IMR-90 (cell line): ENCODE results near the gene CCDC171. TPM values are rescaled to one million over a fixed set of nuclear protein-coding genes. Genes with fewer than 3 reads are reported as not detected.

Experiments used
- ATAC-seq: fragments of 200-7000 bp; cut with Tn5 transposase; 2 replicates; pipeline ENCODE4 v1.9.1; 2020; ENCODE audit warnings: low read depth, mild to moderate bottlenecking, moderate library complexity
- BruUV-seq: library from RNA; stranded (reverse); fragments of 400-500 nt; replicated peaks from 2 replicates; lab custom pipeline; 2021; lab: Mats Ljungman, UMichigan
- CTCF ChIA-PET: fragments of 300-600 bp; formaldehyde crosslinking; extraction: SDS; loops from one replicate; lab custom pipeline; 2021; ENCODE audit warnings: antibody characterized with exemption; lab: Yijun Ruan, JAX
- POLR2A ChIA-PET: fragments of 300-600 bp; sonication (Branson Sonifier 250); formaldehyde crosslinking; loops from one replicate; lab custom pipeline; 2022; ENCODE audit warnings: antibody characterized with exemption; ENCODE audit not compliant: unreplicated experiment; lab: Charles Lee
- DNase-seq: peaks from one replicate; pipeline ENCODE4 v3.0.0; 2013
- H2AFZ ChIP-seq: replicated peaks from 2 replicates; pipeline ENCODE3; 2013; ENCODE audit warnings: low read length, mild to moderate bottlenecking; ENCODE audit not compliant: poor library complexity
- H2AK5ac ChIP-seq: 2 replicates; pipeline ENCODE4 v1.6.1; 2013; ENCODE audit warnings: low read depth, low read length, inconsistent platforms
- H2AK9ac ChIP-seq: replicated peaks from 2 replicates; pipeline ENCODE3; 2013; ENCODE audit warnings: mild to moderate bottlenecking, low read depth, low read length, moderate library complexity; ENCODE audit not compliant: poor library complexity
- H2BK120ac ChIP-seq: 2 replicates; pipeline ENCODE4 v1.6.1; 2013; ENCODE audit warnings: low read depth, low read length, inconsistent platforms
- H2BK15ac ChIP-seq: 3 replicates; pipeline ENCODE4 v1.6.1; 2013; ENCODE audit warnings: low read depth, low read length, inconsistent platforms
- H2BK20ac ChIP-seq: 2 replicates; pipeline ENCODE4 v1.6.1; 2013; ENCODE audit warnings: low read depth, mild to moderate bottlenecking, inconsistent platforms, low read length, moderate library complexity
- H2BK5ac ChIP-seq: 2 replicates; pipeline ENCODE4 v1.6.1; 2013; ENCODE audit warnings: mild to moderate bottlenecking, low read depth, low read length, inconsistent platforms; ENCODE audit not compliant: poor library complexity, severe bottlenecking
- H3K14ac ChIP-seq: replicated peaks from 2 replicates; pipeline ENCODE4 v1.6.1; 2013; ENCODE audit warnings: low read depth, low read length, inconsistent platforms
- H3K18ac ChIP-seq: 2 replicates; pipeline ENCODE4 v1.6.1; 2013; ENCODE audit warnings: low read depth, low read length, control low read depth
- H3K23ac ChIP-seq: 2 replicates; pipeline ENCODE4 v1.6.1; 2013; ENCODE audit warnings: low read depth, low read length, inconsistent platforms
- H3K27ac ChIP-seq: 2 replicates; pipeline ENCODE4 v1.5.1; 2013; ENCODE audit warnings: mild to moderate bottlenecking, control low read depth, low read length; ENCODE audit not compliant: insufficient read depth
- H3K27me3 ChIP-seq: 2 replicates; pipeline ENCODE4 v1.6.1; 2013; ENCODE audit warnings: low read length; ENCODE audit not compliant: control insufficient read depth, insufficient read depth
- H3K36me3 ChIP-seq: 2 replicates; pipeline ENCODE4 v1.6.1; 2013; ENCODE audit warnings: low read length, mixed read lengths; ENCODE audit not compliant: control insufficient read depth, insufficient read depth
- H3K4ac ChIP-seq: 2 replicates; pipeline ENCODE4 v1.6.1; 2013; ENCODE audit warnings: low read depth, low read length, inconsistent platforms
- H3K4me1 ChIP-seq: 2 replicates; pipeline ENCODE4 v1.6.1; 2013; ENCODE audit warnings: low read length, mixed read lengths; ENCODE audit not compliant: control insufficient read depth, insufficient read depth
- H3K4me2 ChIP-seq: 2 replicates; pipeline ENCODE4 v1.6.1; 2013; ENCODE audit warnings: low read depth, mild to moderate bottlenecking, control low read depth, low read length, moderate library complexity
- H3K4me3 ChIP-seq: 2 replicates; pipeline ENCODE4 v1.5.1; 2013; ENCODE audit warnings: low read depth, mild to moderate bottlenecking, control low read depth, low read length, moderate library complexity; ENCODE audit not compliant: insufficient read depth
- H3K56ac ChIP-seq: 2 replicates; pipeline ENCODE4 v1.6.1; 2013; ENCODE audit warnings: low read length, inconsistent platforms; ENCODE audit not compliant: insufficient read depth; ENCODE audit errors: extremely low read depth
- H3K79me1 ChIP-seq, 2 experiments: 2 replicates each; pipeline ENCODE4 v1.6.1; 2013; ENCODE audit warnings: low read length in 2 of 2, inconsistent platforms in 1 of 2, low read depth in 1 of 2
- H3K9ac ChIP-seq: 2 replicates; pipeline ENCODE4 v1.6.1; 2013; ENCODE audit warnings: low read depth, low read length, control low read depth
- H3K9me1 ChIP-seq: 2 replicates; pipeline ENCODE4 v1.6.1; 2013; ENCODE audit warnings: low read length, inconsistent platforms; ENCODE audit not compliant: insufficient read depth
- H3K9me3 ChIP-seq: 2 replicates; pipeline ENCODE4 v1.6.1; 2013; ENCODE audit warnings: low read length; ENCODE audit not compliant: control insufficient read depth, insufficient read depth
- H4K20me1 ChIP-seq: 2 replicates; pipeline ENCODE4 v1.6.1; 2013; ENCODE audit warnings: low read length, inconsistent platforms; ENCODE audit not compliant: insufficient read depth
- H4K5ac ChIP-seq: 2 replicates; pipeline ENCODE4 v1.6.1; 2013; ENCODE audit warnings: mild to moderate bottlenecking, low read depth, low read length, control low read depth
- H4K8ac ChIP-seq, 2 experiments: 2 replicates each; pipeline ENCODE4 v1.6.1; 2013; ENCODE audit warnings: low read depth in 2 of 2, low read length in 2 of 2, control low read depth in 1 of 2, inconsistent platforms in 1 of 2
- H4K91ac ChIP-seq: 2 replicates; pipeline ENCODE4 v1.6.1; 2013; ENCODE audit warnings: low read depth, low read length, inconsistent platforms; ENCODE audit not compliant: insufficient read depth
- FOS ChIP-seq: fragments of 150-350 bp; IDR thresholded peaks from 2 replicates; pipeline ENCODE4 v1.6.1; 2016; ENCODE audit warnings: low read depth, low read length
- RAD21 ChIP-seq: IDR thresholded peaks from 2 replicates; pipeline ENCODE4 v1.6.1; 2012; ENCODE audit warnings: low read length, improper control_type of control experiment
- WGBS, 2 experiments: methylation state at CpG; one replicate each; pipeline versions ENCODE4 v1.1.5 to v1.1.7; 2013; ENCODE audit warnings: missing lambda C conversion rate in 2 of 2; ENCODE audit not compliant: insufficient read length in 1 of 2; ENCODE audit errors: extremely low coverage in 2 of 2; 5-methylcytosine and 5-hydroxymethylcytosine counted together
- dilution Hi-C: fragments of 300-500 bp; cut with HindIII; formaldehyde crosslinking; loops from one replicate; pipeline ENCODE4 v1.14.3; 2018; ENCODE audit warnings: low sequenced_read_pairs; ENCODE audit not compliant: unreplicated experiment
- in situ Hi-C: fragments of 300-500 bp; cut with MboI; formaldehyde crosslinking; loops from 3 replicates; pipeline ENCODE4 v1.14.3; 2019; ENCODE audit warnings: low sequenced_read_pairs, inconsistent platforms, mixed read lengths
- intact Hi-C: fragments of 100-400 bp; cut with micrococcal nuclease; formaldehyde crosslinking; loops from 2 replicates; pipeline ENCODE4 v1.10.0; 2022
- polyA plus RNA-seq, 3 experiments: library from polyadenylated mRNA; depleted of rRNA; stranded (reverse); fragments of >200 nt; gene quantifications; 2 replicates each; pipeline ENCODE4 v1.2.3, GENCODE V29; 2012; ENCODE audit warnings: low replicate concordance in 1 of 3
- total RNA-seq: library from RNA; depleted of rRNA; stranded (reverse); fragments of >200 nt; gene quantifications from 2 replicates; pipeline ENCODE4 v1.2.3, GENCODE V29; 2012
- TF ChIP-seq, protein P1 (sequence below): conservative IDR thresholded peaks from 2 replicates; pipeline ENCODE4 v1.5.1; 2012; ENCODE audit warnings: mild to moderate bottlenecking, low read depth, low read length, improper control_type of control experiment

CCDC171 gene
- total and polyA plus RNA-seq, 2 of the 4 experiments (the other 2 are of a cell fraction): 0.63 to 2.2 TPM

DNA sequence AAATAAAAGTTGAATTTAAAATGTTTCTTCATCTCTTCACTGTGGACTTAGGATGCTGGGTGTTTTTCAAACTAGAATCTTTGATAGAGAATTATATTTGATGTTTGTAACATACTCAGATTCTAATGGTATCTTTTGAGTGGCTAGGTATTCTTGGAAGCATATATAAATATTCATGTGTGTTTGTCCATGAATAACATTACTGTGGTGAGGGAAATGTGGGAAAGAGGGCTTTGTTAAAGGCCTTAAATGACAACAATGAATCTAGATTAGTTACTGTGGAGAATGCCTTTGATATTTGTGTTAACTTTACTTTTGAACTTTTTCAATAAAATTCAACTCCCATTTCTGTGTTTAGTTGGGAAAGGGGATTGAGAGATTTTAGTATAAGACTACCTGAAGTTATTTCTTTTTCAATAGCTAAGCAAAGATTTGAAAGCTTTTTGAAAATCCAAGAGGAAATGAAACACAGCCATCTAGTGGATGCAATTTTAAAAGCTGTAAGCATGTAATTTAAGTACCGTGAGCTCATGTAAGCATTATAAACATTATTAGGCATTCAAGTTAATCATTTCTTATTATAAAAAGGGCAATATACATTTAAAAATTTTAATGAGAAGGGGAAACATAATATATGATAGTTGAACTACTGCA is 69.6 kb downstream of the CCDC171 start:
- intact Hi-C loops (no loop called here), in situ Hi-C loops (loop anchor here (25.0 kb wide), 1 partner anchor 410 kb away; no protein-coding TSS in a partner anchor), dilution Hi-C loops (no loop called here)
- H3K9ac ChIP-seq: no peak overlapping the region
- no peak overlapping the region for H2BK20ac ChIP-seq
- no peak overlapping the region for H3K14ac ChIP-seq
- H2BK5ac ChIP-seq: no peak overlapping the region
- no peak overlapping the region for H3K27ac ChIP-seq
- H3K4me1 ChIP-seq: no peaks in the 10 kb centered on the region
- H2AK9ac ChIP-seq: no peak overlapping the region
- CTCF ChIA-PET: interaction anchor here (0.7 to 1.1 kb wide), 3 partner anchors 15 to 837 kb away, joined by 3 to 4 read pairs (median 3); no protein-coding TSS in a partner anchor
- no peak overlapping the region for H3K23ac ChIP-seq
- BruUV-seq: no TSS peak
- H4K91ac ChIP-seq: no peak overlapping the region
- no peak overlapping the region for H2BK120ac ChIP-seq
- H3K27me3 ChIP-seq: no peaks in the 10 kb centered on the region
- H3K18ac ChIP-seq: no peak overlapping the region
- H4K20me1 ChIP-seq: no peaks in the 10 kb centered on the region
- H2AFZ ChIP-seq: no peak overlapping the region
- no peak overlapping the region for H2AK5ac ChIP-seq
- H2BK15ac ChIP-seq: no peak overlapping the region
- POLR2A ChIA-PET: interaction anchor here (0.5 kb wide), 1 partner anchor 1050 kb away, joined by 11 read pairs; no protein-coding TSS in a partner anchor
- H3K79me1 ChIP-seq: no peaks in the 10 kb centered on the region
- no peak overlapping the region for H3K4ac ChIP-seq
- no peak for TF ChIP-seq FOS
- peak; percentile 32; the same call in 1 of the 2 replicates for TF ChIP-seq RAD21
- TF ChIP-seq, protein P1, sequence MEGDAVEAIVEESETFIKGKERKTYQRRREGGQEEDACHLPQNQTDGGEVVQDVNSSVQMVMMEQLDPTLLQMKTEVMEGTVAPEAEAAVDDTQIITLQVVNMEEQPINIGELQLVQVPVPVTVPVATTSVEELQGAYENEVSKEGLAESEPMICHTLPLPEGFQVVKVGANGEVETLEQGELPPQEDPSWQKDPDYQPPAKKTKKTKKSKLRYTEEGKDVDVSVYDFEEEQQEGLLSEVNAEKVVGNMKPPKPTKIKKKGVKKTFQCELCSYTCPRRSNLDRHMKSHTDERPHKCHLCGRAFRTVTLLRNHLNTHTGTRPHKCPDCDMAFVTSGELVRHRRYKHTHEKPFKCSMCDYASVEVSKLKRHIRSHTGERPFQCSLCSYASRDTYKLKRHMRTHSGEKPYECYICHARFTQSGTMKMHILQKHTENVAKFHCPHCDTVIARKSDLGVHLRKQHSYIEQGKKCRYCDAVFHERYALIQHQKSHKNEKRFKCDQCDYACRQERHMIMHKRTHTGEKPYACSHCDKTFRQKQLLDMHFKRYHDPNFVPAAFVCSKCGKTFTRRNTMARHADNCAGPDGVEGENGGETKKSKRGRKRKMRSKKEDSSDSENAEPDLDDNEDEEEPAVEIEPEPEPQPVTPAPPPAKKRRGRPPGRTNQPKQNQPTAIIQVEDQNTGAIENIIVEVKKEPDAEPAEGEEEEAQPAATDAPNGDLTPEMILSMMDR: peak; percentile 58
- H4K5ac ChIP-seq: no peak overlapping the region
- H3K9me1 ChIP-seq: no peaks in the 10 kb centered on the region
- ATAC-seq (peak; percentile 57), DNase-seq (peak; percentile 46)
- no peaks in the 10 kb centered on the region for H3K36me3 ChIP-seq
- no peak overlapping the region for H3K56ac ChIP-seq
- no peak overlapping the region for H3K4me2 ChIP-seq
- no CpG with 5 or more reads among the region's 1 CpG for WGBS, 2 experiments
- no peak overlapping the region for H3K4me3 ChIP-seq
- H4K8ac ChIP-seq: no peak overlapping the region
- H3K9me3 ChIP-seq: no peaks in the 10 kb centered on the region
